Prostate gland (tissue), 2 donors: ENCODE data around the gene CMTM4.

Source experiments
- POLR2A ChIP-seq: fragments of 450-650 bp; IDR thresholded peaks from one replicate; pipeline ENCODE4 v1.6.1; 2016; ENCODE audit warnings: antibody characterized with exemption, mild to moderate bottlenecking
- TF ChIP-seq, protein P1 (sequence below), 4 experiments: fragments of 200-600 bp in 2 of 4; fragments of 450-650 bp in 2 of 4; sonication (generic) in 2 of 4; IDR thresholded peaks; 1 replicate in 3 of 4; 2 replicates in 1 of 4; pipeline ENCODE4 v1.5.1; 2016 to 2019; ENCODE audit warnings: antibody characterized with exemption in 4 of 4, mild to moderate bottlenecking in 2 of 4, moderate library complexity in 2 of 4

DNA sequence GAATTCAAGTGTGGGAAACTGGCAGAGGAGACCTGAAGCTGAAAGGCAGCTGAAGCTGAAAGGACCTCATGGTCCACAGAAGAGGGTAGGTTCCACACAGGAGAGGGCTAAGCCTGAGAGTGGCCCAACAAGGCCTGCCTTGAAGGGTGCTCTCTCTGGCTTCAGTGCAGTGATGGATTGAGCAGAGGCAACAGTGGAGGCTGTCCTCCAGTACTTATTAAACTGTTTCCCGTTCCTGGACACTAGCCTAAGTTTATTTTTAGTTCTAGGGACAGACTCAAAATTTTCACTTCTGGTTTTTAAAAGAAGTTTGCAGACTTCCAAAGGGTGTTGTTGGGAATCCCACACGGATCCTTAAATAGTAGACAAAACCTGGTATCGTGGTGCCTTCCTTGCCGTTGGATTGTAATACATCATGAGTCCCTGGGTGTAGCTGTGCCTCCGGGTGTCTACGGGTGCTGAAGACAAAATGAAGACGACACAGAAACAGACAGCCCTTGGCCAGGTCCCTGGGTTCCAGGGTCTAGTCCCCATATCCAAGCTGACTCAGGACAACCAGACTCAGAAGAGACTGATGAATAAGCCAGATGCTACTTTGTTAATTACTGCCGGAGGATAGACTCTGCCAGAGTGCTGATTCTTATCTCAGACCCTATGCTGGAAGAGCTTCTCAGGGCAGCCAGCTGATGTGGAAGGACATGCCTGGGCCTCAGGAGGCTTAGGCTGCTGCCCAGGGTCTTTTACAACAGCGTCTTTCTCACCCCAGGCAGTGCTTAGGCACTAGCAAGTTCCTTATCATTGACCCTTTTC is 7.1 kb upstream of the CMTM4 start:
- TF ChIP-seq, protein P1, sequence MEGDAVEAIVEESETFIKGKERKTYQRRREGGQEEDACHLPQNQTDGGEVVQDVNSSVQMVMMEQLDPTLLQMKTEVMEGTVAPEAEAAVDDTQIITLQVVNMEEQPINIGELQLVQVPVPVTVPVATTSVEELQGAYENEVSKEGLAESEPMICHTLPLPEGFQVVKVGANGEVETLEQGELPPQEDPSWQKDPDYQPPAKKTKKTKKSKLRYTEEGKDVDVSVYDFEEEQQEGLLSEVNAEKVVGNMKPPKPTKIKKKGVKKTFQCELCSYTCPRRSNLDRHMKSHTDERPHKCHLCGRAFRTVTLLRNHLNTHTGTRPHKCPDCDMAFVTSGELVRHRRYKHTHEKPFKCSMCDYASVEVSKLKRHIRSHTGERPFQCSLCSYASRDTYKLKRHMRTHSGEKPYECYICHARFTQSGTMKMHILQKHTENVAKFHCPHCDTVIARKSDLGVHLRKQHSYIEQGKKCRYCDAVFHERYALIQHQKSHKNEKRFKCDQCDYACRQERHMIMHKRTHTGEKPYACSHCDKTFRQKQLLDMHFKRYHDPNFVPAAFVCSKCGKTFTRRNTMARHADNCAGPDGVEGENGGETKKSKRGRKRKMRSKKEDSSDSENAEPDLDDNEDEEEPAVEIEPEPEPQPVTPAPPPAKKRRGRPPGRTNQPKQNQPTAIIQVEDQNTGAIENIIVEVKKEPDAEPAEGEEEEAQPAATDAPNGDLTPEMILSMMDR (IDR thresholded peaks at IDR 0.05) = no peak
- no peak for TF ChIP-seq POLR2A
